Measurements from ENCODE around the gene SLC7A9. TPM values are rescaled to one million over a fixed set of nuclear protein-coding genes. Genes with fewer than 3 reads are reported as not detected.

SLC7A9 gene
- polyA plus RNA-seq, 3 donors, result 0.13 TPM; not detected in 2

DNA sequence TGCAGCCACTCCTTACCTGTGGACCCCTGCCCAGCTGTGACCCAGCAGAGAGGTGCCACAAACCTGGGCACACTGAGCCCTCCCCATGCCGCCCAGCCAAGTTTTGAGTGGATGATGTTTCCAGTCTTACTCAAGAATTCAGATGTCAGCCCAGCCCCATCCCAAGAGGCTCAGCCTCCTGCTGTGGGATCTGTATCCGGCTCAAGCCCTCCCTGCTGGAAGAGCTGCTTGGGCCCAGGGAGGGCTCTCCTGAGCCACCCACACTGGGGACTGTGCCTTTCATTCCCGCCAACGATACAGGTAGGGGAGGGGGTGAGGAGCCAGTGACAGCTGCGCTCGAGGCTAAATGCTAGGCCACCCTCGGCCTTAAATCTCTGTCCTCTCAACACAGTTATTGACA is 5.9 kb upstream of the SLC7A9 start:
- TF ChIP-seq, protein P1, sequence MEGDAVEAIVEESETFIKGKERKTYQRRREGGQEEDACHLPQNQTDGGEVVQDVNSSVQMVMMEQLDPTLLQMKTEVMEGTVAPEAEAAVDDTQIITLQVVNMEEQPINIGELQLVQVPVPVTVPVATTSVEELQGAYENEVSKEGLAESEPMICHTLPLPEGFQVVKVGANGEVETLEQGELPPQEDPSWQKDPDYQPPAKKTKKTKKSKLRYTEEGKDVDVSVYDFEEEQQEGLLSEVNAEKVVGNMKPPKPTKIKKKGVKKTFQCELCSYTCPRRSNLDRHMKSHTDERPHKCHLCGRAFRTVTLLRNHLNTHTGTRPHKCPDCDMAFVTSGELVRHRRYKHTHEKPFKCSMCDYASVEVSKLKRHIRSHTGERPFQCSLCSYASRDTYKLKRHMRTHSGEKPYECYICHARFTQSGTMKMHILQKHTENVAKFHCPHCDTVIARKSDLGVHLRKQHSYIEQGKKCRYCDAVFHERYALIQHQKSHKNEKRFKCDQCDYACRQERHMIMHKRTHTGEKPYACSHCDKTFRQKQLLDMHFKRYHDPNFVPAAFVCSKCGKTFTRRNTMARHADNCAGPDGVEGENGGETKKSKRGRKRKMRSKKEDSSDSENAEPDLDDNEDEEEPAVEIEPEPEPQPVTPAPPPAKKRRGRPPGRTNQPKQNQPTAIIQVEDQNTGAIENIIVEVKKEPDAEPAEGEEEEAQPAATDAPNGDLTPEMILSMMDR (IDR thresholded peaks at IDR 0.05), result no peak
- Mint-ChIP-seq H3K4me1 (no peaks in the 10 kb centered on the region), H3K27ac (no peak overlapping the region), H3K9me3 (peaks cover 0 to 2% (median 0%) of the 10 kb centered on the region in 7 donors), H3K4me3 (no peak overlapping the region), H3K27me3 (ENCODE audit: low read depth in 3 of 3) (peaks cover 1 to 6% (median 3%) of the 10 kb centered on the region in 3 donors), H3K36me3 (peaks cover 4 to 6% of the 10 kb centered on the region in 2 donors)
- Histone ChIP-seq H3K36me3 (replicated peaks in 1 of 2; ENCODE audit: control insufficient read depth in 1 of 2, insufficient read depth in 2 of 2, low read length in 2 of 2) (peaks cover 0 to 2% of the 10 kb centered on the region in 2 donors), H3K27ac (ENCODE audit: low read depth in 1 of 2, low read length in 2 of 2) (no peak overlapping the region), H3K9ac (ENCODE audit: insufficient read depth, low read length, poor library complexity, severe bottlenecking) (no peak overlapping the region), H3K4me2 (replicated peaks; ENCODE audit: extremely low read depth, low read length, poor library complexity, severe bottlenecking) (no peak overlapping the region), H3K4me3 (replicated peaks in 1 of 3; ENCODE audit: low read depth in 2 of 3, low read length in 3 of 3) (no peak overlapping the region), H3K79me2 (ENCODE audit: insufficient read depth, low read length) (no peaks in the 10 kb centered on the region), H3K27me3 (ENCODE audit: control insufficient read depth in 2 of 2, insufficient read depth in 2 of 2, low read length in 2 of 2) (no peaks in the 10 kb centered on the region), H2AFZ (ENCODE audit: insufficient read depth, low read depth, low read length, poor library complexity, severe bottlenecking) (no peak overlapping the region), H4K20me1 (ENCODE audit: insufficient read depth, low read length) (no peaks in the 10 kb centered on the region), H3K9me3 (replicated peaks in 1 of 2; ENCODE audit: control insufficient read depth in 1 of 2, insufficient read depth in 1 of 2, low read length in 2 of 2) (no peaks in the 10 kb centered on the region), H3K4me1 (ENCODE audit: control insufficient read depth in 1 of 2, insufficient read depth in 2 of 2, low read length in 2 of 2) (no peaks in the 10 kb centered on the region)
- 100% methylated on average over 1 of the region's 7 CpGs for WGBS (ENCODE audit: insufficient coverage)
- intact Hi-C loops (cut with micrococcal nuclease), result no loop called here
- no peak for DNase-seq

DNA sequence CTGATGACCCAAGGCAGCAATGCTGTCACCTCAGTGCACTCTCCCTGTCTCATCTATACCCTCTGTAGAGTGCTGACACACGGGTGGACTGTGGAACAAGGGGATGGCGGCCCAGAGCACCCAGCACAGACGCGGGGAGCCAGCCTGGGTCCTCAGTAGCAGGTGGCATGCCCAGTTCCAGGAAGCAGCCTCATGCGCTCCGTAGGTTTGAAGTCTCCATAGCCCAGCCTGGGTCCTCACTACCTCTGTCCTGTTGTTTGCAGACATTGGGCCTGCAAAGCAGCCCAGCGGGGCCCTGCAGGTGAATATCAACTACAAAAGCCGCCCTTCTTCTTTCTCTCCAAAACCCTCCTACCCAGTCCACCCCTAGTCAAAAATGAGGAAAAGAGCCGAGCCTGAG is 5.0 kb upstream of the SLC7A9 start:
- peaks cover 3 to 4% of the 10 kb centered on the region in 2 donors for H3K36me3 Mint-ChIP-seq
- Histone ChIP-seq H3K9ac (ENCODE audit: insufficient read depth, low read length, poor library complexity, severe bottlenecking) (no peak overlapping the region), H3K9me3 (replicated peaks in 1 of 2; ENCODE audit: control insufficient read depth in 1 of 2, insufficient read depth in 1 of 2, low read length in 2 of 2) (no peaks in the 10 kb centered on the region), H3K4me1 (ENCODE audit: control insufficient read depth in 1 of 2, insufficient read depth in 2 of 2, low read length in 2 of 2) (no peaks in the 10 kb centered on the region), H3K36me3 (replicated peaks in 1 of 2; ENCODE audit: control insufficient read depth in 1 of 2, insufficient read depth in 2 of 2, low read length in 2 of 2) (no peaks in the 10 kb centered on the region), H4K20me1 (ENCODE audit: insufficient read depth, low read length) (no peaks in the 10 kb centered on the region), H3K27me3 (ENCODE audit: control insufficient read depth in 2 of 2, insufficient read depth in 2 of 2, low read length in 2 of 2) (no peaks in the 10 kb centered on the region), H3K4me3 (replicated peaks in 1 of 3; ENCODE audit: low read depth in 2 of 3, low read length in 3 of 3) (no peak overlapping the region), H3K4me2 (replicated peaks; ENCODE audit: extremely low read depth, low read length, poor library complexity, severe bottlenecking) (no peak overlapping the region), H3K79me2 (ENCODE audit: insufficient read depth, low read length) (no peaks in the 10 kb centered on the region), H3K27ac (ENCODE audit: low read depth in 1 of 2, low read length in 2 of 2) (no peak overlapping the region), H2AFZ (ENCODE audit: insufficient read depth, low read depth, low read length, poor library complexity, severe bottlenecking) (no peak overlapping the region)
- intact Hi-C loops (cut with micrococcal nuclease), result no loop called here
- 86% methylated on average over 7 of the region's 9 CpGs for WGBS (ENCODE audit: insufficient coverage)
- no peak overlapping the region for H3K27ac Mint-ChIP-seq
- no peak overlapping the region for H3K4me3 Mint-ChIP-seq
- no peak for DNase-seq
- H3K9me3 Mint-ChIP-seq, result peaks cover 0 to 2% (median 0%) of the 10 kb centered on the region in 7 donors
- TF ChIP-seq, protein P1 (IDR thresholded peaks at IDR 0.05), result no peak
- H3K27me3 Mint-ChIP-seq (ENCODE audit: low read depth in 3 of 3), result peaks cover 2 to 6% (median 3%) of the 10 kb centered on the region in 3 donors
- H3K4me1 Mint-ChIP-seq, result no peaks in the 10 kb centered on the region

Measured in CD14-positive monocyte (primary cell).